Esophagus squamous epithelium (tissue), 5 donors: ENCODE results near the gene CA10. TPM values are rescaled to one million over a fixed set of nuclear protein-coding genes. Genes with fewer than 3 reads are reported as not detected.

ENCODE experiments used
- DNase-seq: peaks from one replicate; lab custom pipeline; 2025; lab: John Stamatoyannopoulos, UW
- H3K27ac ChIP-seq, 4 donors: fragments of 200-600 bp; sonication (generic); one replicate each; pipeline ENCODE4 v1.5.1; 2016 to 2019; ENCODE audit warnings: mild to moderate bottlenecking in 1 of 4
- H3K27me3 ChIP-seq, 4 donors: fragments of 200-600 bp; sonication (generic); 1 replicate in 3 of 4; 2 replicates in 1 of 4; pipeline versions ENCODE4 v1.5.1 to v1.6.0; 2017 to 2021; ENCODE audit warnings: antibody characterized with exemption in 1 of 4
- H3K36me3 ChIP-seq, 3 donors: fragments of 200-600 bp; sonication (generic); one replicate each; pipeline ENCODE4 v1.5.1; 2016 to 2019
- H3K4me1 ChIP-seq, 3 donors: fragments of 200-600 bp; sonication (generic); one replicate each; pipeline ENCODE4 v1.5.1; 2017 to 2019
- H3K4me3 ChIP-seq, 4 donors: fragments of 200-600 bp; sonication (generic); 1 replicate in 3 of 4; 2 replicates in 1 of 4; pipeline ENCODE4 v1.5.1; 2016 to 2019; ENCODE audit warnings: mild to moderate bottlenecking in 2 of 4, moderate library complexity in 1 of 4
- H3K9me3 ChIP-seq, 3 donors: fragments of 200-600 bp; sonication (generic); one replicate each; pipeline ENCODE4 v1.5.1; 2016 to 2019
- POLR2A ChIP-seq, 4 donors: fragments of 450-650 bp; IDR thresholded peaks; one replicate each; pipeline ENCODE4 v1.6.1; 2017; ENCODE audit warnings: antibody characterized with exemption in 4 of 4, mild to moderate bottlenecking in 4 of 4, moderate library complexity in 3 of 4
- WGBS, 2 donors: methylation state at CpG; one replicate each; pipeline ENCODE4 v1.1.5; 2018; 5-methylcytosine and 5-hydroxymethylcytosine counted together
- intact Hi-C: fragments of 100-400 bp; cut with DNase I; formaldehyde crosslinking; loops from one replicate; pipeline ENCODE4 v1.15.0; 2022
- total RNA-seq, 4 donors: library from RNA; depleted of rRNA; stranded (reverse); fragments of >200 nt; gene quantifications; one replicate each; pipeline ENCODE4 v1.1.0, GENCODE V29; 2016
- TF ChIP-seq, protein P1 (sequence below), 6 experiments: fragments of 450-650 bp in 4 of 6; fragments of 200-600 bp in 2 of 6; sonication (generic) in 2 of 6; IDR thresholded peaks; one replicate each; pipeline ENCODE4 v1.5.1; 2016 to 2019; ENCODE audit warnings: antibody characterized with exemption in 6 of 6, mild to moderate bottlenecking in 4 of 6, moderate library complexity in 4 of 6
- donor health status: DM: yes; HTN: yes; CAD: no.

CA10 gene
- total RNA-seq, 4 donors from 2014 or later = 0.38 TPM; not detected in 3

DNA sequence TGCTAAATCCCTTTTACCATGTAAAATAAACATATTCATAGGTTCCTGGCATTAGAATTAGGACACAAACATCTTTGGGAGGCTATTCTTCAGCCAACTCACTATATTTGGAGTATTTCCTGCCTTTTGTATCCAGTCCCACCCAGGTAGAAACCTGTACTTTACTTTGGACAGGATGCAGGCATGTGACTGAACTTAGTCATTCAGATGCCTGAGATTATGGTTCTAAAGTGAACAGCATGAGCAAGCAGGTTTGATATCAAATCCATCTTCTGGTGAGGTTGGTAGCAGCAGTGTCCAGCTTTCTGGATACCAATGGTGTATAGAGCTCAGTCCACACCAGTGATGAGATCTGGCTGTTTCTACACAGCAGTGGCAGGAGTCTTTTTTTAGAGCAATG, 20.2 kb downstream of the CA10 start:
- Histone ChIP-seq H3K4me1 (no peaks in the 10 kb centered on the region), H3K4me3 (no peak overlapping the region), H3K27me3 (peaks cover 0 to 3% (median 0%) of the 10 kb centered on the region in 4 donors), H3K36me3 (no peaks in the 10 kb centered on the region), H3K9me3 (no peaks in the 10 kb centered on the region), H3K27ac (no peak overlapping the region)
- TF ChIP-seq POLR2A (IDR thresholded peaks at IDR 0.05) = no peak
- TF ChIP-seq, protein P1, sequence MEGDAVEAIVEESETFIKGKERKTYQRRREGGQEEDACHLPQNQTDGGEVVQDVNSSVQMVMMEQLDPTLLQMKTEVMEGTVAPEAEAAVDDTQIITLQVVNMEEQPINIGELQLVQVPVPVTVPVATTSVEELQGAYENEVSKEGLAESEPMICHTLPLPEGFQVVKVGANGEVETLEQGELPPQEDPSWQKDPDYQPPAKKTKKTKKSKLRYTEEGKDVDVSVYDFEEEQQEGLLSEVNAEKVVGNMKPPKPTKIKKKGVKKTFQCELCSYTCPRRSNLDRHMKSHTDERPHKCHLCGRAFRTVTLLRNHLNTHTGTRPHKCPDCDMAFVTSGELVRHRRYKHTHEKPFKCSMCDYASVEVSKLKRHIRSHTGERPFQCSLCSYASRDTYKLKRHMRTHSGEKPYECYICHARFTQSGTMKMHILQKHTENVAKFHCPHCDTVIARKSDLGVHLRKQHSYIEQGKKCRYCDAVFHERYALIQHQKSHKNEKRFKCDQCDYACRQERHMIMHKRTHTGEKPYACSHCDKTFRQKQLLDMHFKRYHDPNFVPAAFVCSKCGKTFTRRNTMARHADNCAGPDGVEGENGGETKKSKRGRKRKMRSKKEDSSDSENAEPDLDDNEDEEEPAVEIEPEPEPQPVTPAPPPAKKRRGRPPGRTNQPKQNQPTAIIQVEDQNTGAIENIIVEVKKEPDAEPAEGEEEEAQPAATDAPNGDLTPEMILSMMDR (IDR thresholded peaks at IDR 0.05) = no peak
- no peak for DNase-seq
- intact Hi-C loops = no loop called here

DNA sequence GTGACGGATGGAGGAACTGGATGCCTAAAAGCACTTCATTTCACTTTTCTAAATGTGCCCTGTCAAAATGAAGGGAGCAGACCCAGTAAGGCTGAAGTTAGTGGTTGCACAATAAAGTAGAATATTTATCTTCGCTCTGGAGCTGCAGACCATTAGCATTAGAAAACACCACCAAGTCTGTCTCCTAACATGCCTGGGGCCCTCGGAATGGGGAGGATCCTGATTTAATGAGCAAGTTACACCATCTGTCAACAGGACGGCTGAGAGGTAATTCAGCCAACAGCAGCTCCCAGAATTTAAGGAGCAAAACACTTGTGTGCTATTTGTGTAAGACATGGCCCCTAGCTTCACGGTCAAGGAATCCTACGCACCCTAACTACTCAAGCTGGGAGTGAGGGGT, 22.3 kb downstream of the CA10 start:
- Histone ChIP-seq H3K4me3 (no peak overlapping the region), H3K27me3 (no peaks in the 10 kb centered on the region), H3K36me3 (no peaks in the 10 kb centered on the region), H3K27ac (no peak overlapping the region), H3K9me3 (no peaks in the 10 kb centered on the region), H3K4me1 (no peaks in the 10 kb centered on the region)
- DNase-seq = no peak
- intact Hi-C loops = no loop called here
- 57 to 58% methylated on average over 5 to 6 of the region's 6 CpGs for WGBS, 2 donors
- no peak for TF ChIP-seq POLR2A (IDR thresholded peaks at IDR 0.05)
- TF ChIP-seq, protein P1 (IDR thresholded peaks at IDR 0.05) = no peak

DNA sequence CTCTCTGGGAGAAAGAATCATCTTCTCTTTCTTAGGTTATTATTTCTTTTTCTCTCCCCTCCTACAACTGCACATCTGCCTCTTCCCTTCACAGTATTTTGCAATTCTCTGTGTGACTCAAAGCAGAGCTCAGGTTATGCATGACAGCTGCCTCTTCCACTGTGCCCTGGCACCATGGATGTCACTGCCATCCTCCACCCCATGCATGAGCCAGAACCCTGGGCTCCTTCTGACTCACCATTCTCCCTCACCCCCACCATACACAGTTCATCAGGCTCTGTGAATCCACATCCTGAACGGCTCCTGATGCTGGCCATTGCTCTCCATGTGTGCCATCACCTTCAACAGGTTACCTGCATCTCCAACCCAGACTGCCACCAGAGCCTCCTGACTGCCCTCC, 23.9 kb downstream of the CA10 start:
- TF ChIP-seq, protein P1 (IDR thresholded peaks at IDR 0.05) = no peak
- TF ChIP-seq POLR2A (IDR thresholded peaks at IDR 0.05) = no peak
- H3K27ac ChIP-seq = no peak overlapping the region
- H3K4me1 ChIP-seq = no peaks in the 10 kb centered on the region
- no peaks in the 10 kb centered on the region for H3K9me3 ChIP-seq
- no peak for DNase-seq
- no peaks in the 10 kb centered on the region for H3K27me3 ChIP-seq
- no peaks in the 10 kb centered on the region for H3K36me3 ChIP-seq
- 22 to 44% methylated on average over 1 of the region's 1 CpG for WGBS, 2 donors
- no peak overlapping the region for H3K4me3 ChIP-seq
- intact Hi-C loops = no loop called here

DNA sequence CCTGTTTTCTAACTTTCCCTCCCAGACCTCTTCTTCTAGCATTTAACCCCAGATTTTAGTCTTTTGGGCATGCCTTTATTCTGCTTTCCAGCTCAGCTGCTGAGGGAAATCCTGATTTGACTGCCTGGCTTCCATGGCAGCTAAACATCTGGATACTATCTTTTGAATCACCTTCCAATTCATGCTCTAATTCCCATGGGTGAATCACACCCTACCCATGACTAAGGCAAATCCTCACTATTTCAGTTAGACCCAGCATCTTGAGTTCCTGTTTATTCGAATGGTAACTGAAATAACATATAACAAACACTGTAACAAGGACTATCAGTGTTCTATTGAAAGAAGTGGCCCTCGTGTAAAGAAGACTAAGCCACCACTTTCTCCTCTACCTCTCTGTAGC, 29.8 kb downstream of the CA10 start:
- Histone ChIP-seq H3K4me1 (no peaks in the 10 kb centered on the region), H3K9me3 (no peaks in the 10 kb centered on the region), H3K27me3 (no peaks in the 10 kb centered on the region), H3K27ac (no peak overlapping the region), H3K36me3 (no peaks in the 10 kb centered on the region), H3K4me3 (no peak overlapping the region)
- TF ChIP-seq, protein P1 (IDR thresholded peaks at IDR 0.05) = no peak
- no peak for TF ChIP-seq POLR2A (IDR thresholded peaks at IDR 0.05)
- no peak for DNase-seq
- WGBS, 2 donors = 49 to 52% methylated on average over 2 of the region's 2 CpGs
- intact Hi-C loops = no loop called here

DNA sequence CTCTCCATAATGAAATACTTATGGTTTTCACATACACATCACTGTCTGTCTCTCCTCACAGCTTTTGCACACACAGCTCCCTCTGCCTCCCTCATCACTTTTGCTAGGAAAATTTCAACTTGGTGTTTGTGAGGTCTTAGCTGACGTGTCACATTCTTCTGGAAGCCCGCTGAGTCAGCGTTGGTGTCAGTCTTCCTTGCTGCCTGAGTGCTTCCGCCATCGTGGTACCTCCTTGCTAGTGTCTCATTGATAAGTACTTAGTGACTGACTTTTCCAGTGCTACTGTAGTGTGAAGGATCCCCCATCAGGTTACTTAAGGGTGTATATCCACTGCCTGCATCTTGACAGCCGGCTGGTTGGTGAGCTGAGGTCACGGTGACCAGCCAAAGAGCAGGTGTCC, 33.5 kb downstream of the CA10 start:
- H3K27me3 ChIP-seq = peaks cover 0 to 2% (median 0%) of the 10 kb centered on the region in 4 donors
- no peak for TF ChIP-seq POLR2A (IDR thresholded peaks at IDR 0.05)
- TF ChIP-seq, protein P1 (IDR thresholded peaks at IDR 0.05) = no peak
- whole genome bisulfite sequencing, 2 donors = 66 to 72% methylated on average over 5 to 7 of the region's 7 CpGs
- no peaks in the 10 kb centered on the region for H3K4me1 ChIP-seq
- DNase-seq = no peak
- intact Hi-C loops = no loop called here
- no peak overlapping the region for H3K4me3 ChIP-seq
- no peak overlapping the region for H3K27ac ChIP-seq
- H3K9me3 ChIP-seq = no peaks in the 10 kb centered on the region
- H3K36me3 ChIP-seq = no peaks in the 10 kb centered on the region
